Activated CD8-positive, alpha-beta T cell treated with anti-CD3 and anti-CD28 coated beads for 36 hours (primary cell): ENCODE data around the gene OVOL1. TPM values are rescaled to one million over a fixed set of nuclear protein-coding genes. Genes with fewer than 3 reads are reported as not detected.

Experiments
- ATAC-seq: fragments of 200-7000 bp; cut with Tn5 transposase; one replicate; pipeline ENCODE4 v1.10.0; 2021; ENCODE audit warnings: mild to moderate bottlenecking, moderate library complexity
- CTCF ChIA-PET: fragments of 350-600 bp; sonication (Branson Sonifier 250); formaldehyde crosslinking; loops from one replicate; lab custom pipeline; 2021; ENCODE audit warnings: antibody characterized with exemption; lab: Charles Lee
- POLR2A ChIA-PET: fragments of 350-600 bp; sonication (Branson Sonifier 250); formaldehyde crosslinking; loops from one replicate; lab custom pipeline; 2021; ENCODE audit warnings: antibody characterized with exemption; lab: Charles Lee
- DNase-seq: peaks from one replicate; pipeline ENCODE4 v3.0.0-alpha.2; 2020
- H3K27ac Mint-ChIP-seq: one replicate; pipeline ENCODE4 v1.8.0; 2021; ENCODE audit warnings: mild to moderate bottlenecking, mixed read lengths
- H3K27me3 Mint-ChIP-seq: one replicate; pipeline ENCODE4 v1.8.0; 2021; ENCODE audit warnings: mixed read lengths
- H3K36me3 Mint-ChIP-seq: one replicate; pipeline ENCODE4 v1.8.0; 2021; ENCODE audit warnings: low read depth, mixed read lengths
- H3K4me1 Mint-ChIP-seq: one replicate; pipeline ENCODE4 v1.8.0; 2021; ENCODE audit warnings: low read depth, mixed read lengths
- H3K4me3 Mint-ChIP-seq: one replicate; pipeline ENCODE4 v1.8.0; 2021; ENCODE audit warnings: mild to moderate bottlenecking, moderate library complexity, mixed read lengths
- H3K9me3 Mint-ChIP-seq: one replicate; pipeline ENCODE4 v1.8.0; 2021; ENCODE audit warnings: mixed read lengths
- intact Hi-C: fragments of 100-400 bp; cut with micrococcal nuclease; formaldehyde crosslinking; loops from one replicate; pipeline ENCODE4 v1.10.0; 2022
- total RNA-seq, 2 experiments: library from RNA; stranded (reverse); gene quantifications; one replicate each; pipeline ENCODE4 v1.2.3, GENCODE V29; 2021
- TF ChIP-seq, protein P1 (sequence below): fragments of 200-600 bp; IDR thresholded peaks from one replicate; pipeline ENCODE4 v1.8.0; 2022; ENCODE audit warnings: antibody characterized with exemption, mild to moderate bottlenecking

Gene OVOL1
- total RNA-seq, 2 experiments from 2014 or later: 0.90 to 1.2 TPM

DNA sequence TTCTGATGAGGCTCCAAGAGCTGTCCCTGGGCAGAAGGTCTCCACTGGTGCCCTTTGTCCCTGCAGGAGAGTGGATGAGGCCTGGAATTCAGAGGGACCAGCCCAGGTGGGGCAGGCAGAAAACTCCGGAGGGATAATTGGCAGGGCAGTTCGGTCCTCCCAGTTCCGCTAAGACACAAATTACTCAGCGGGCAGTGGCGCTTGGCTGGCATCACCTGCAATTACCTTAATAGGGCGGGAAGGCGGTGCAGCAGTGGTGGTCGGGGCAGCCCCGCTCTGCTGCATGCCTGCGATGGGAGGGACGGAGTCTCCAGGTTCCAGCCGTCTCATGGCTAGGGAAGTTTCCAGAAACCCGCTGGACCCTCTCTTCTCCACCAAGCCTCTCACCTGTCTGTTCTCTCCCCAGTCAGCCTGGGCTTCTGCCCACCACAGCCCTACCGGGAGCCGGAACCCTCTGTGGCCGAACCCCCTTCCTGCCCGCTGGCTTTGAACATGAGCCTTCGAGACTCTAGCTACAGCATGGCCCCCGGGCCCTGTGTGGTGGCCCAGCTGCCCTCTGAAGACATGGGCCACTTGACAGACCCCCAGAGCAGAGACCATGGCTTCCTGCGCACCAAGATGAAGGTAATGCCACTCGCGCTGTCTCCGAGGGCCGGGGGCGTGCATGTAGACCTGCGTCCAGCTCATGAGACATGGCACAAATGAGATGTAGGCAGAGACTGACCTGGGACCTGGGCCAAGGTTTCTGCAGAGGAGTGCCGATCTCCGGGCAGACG, 7.0 kb downstream of the OVOL1 start:
- ATAC-seq (no peak), DNase-seq (no peak)
- H3K27me3 Mint-ChIP-seq: peaks cover 18% of the 10 kb centered on the region
- no peaks in the 10 kb centered on the region for H3K9me3 Mint-ChIP-seq
- ChIA-PET POLR2A (interaction anchor here (1.4 kb wide), 1 partner anchor 14 kb away, joined by 3 read pairs; no protein-coding TSS in a partner anchor), CTCF (interaction anchor here (0.8 to 8.3 kb wide), 4 partner anchors 13 to 25 kb away, joined by 3 to 85 read pairs (median 6); partner anchors contain the start of gene AP5B1)
- no peak overlapping the region for H3K4me3 Mint-ChIP-seq
- intact Hi-C loops: no loop called here
- H3K4me1 Mint-ChIP-seq: peaks cover 13% of the 10 kb centered on the region
- H3K27ac Mint-ChIP-seq: no peak overlapping the region
- TF ChIP-seq, protein P1, sequence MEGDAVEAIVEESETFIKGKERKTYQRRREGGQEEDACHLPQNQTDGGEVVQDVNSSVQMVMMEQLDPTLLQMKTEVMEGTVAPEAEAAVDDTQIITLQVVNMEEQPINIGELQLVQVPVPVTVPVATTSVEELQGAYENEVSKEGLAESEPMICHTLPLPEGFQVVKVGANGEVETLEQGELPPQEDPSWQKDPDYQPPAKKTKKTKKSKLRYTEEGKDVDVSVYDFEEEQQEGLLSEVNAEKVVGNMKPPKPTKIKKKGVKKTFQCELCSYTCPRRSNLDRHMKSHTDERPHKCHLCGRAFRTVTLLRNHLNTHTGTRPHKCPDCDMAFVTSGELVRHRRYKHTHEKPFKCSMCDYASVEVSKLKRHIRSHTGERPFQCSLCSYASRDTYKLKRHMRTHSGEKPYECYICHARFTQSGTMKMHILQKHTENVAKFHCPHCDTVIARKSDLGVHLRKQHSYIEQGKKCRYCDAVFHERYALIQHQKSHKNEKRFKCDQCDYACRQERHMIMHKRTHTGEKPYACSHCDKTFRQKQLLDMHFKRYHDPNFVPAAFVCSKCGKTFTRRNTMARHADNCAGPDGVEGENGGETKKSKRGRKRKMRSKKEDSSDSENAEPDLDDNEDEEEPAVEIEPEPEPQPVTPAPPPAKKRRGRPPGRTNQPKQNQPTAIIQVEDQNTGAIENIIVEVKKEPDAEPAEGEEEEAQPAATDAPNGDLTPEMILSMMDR: no peak
- no peaks in the 10 kb centered on the region for H3K36me3 Mint-ChIP-seq

DNA sequence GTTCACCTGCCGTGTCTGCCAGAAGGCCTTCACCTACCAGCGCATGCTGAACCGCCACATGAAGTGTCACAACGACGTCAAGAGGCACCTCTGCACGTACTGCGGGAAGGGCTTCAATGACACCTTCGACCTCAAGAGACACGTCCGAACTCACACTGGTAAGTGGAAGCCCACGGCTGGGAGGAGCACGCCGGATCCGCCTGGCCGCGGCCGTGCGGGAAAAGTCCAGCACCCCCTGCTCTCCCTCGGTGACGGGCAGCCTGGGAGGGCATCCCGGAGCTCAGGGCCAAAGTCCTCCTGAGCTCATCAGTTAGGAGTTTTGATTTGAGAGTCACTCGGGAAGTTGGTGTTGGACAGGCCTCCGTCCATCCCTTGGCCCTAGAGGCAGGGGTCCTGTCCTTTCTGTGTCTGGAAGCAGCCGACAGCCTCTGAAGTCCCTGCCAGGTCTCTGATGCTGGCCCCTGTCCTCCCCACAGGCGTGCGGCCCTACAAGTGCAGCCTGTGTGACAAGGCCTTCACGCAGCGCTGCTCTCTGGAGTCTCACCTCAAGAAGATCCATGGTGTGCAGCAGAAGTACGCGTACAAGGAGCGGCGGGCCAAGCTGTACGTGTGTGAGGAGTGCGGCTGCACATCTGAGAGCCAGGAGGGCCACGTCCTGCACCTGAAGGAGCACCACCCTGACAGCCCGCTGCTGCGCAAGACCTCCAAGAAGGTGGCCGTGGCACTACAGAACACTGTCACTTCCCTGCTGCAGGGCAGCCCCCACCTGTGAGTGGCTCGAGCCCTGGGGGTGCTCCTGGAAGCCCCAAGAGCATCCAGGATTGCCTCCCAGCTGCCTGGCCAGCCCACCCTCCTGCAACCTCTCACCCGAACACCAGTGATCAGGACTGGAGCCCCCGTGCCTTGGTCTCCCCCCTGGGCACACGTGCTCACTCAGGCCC, 8.0 kb downstream of the OVOL1 start:
- no peaks in the 10 kb centered on the region for H3K9me3 Mint-ChIP-seq
- no peak overlapping the region for H3K27ac Mint-ChIP-seq
- POLR2A ChIA-PET: interaction anchor here (1.5 kb wide), 1 partner anchor 10 kb away, joined by 5 read pairs; no protein-coding TSS in a partner anchor
- CTCF ChIA-PET: interaction anchor here (0.8 to 8.3 kb wide), 2 partner anchors 15 to 23 kb away, joined by 3 to 85 read pairs; partner anchors contain the start of gene AP5B1
- H3K36me3 Mint-ChIP-seq: no peaks in the 10 kb centered on the region
- DNase-seq (no peak), ATAC-seq (no peak)
- H3K4me1 Mint-ChIP-seq: peaks cover 13% of the 10 kb centered on the region
- H3K27me3 Mint-ChIP-seq: peaks cover 14% of the 10 kb centered on the region
- TF ChIP-seq, protein P1: no peak
- intact Hi-C loops: no loop called here
- no peak overlapping the region for H3K4me3 Mint-ChIP-seq

DNA sequence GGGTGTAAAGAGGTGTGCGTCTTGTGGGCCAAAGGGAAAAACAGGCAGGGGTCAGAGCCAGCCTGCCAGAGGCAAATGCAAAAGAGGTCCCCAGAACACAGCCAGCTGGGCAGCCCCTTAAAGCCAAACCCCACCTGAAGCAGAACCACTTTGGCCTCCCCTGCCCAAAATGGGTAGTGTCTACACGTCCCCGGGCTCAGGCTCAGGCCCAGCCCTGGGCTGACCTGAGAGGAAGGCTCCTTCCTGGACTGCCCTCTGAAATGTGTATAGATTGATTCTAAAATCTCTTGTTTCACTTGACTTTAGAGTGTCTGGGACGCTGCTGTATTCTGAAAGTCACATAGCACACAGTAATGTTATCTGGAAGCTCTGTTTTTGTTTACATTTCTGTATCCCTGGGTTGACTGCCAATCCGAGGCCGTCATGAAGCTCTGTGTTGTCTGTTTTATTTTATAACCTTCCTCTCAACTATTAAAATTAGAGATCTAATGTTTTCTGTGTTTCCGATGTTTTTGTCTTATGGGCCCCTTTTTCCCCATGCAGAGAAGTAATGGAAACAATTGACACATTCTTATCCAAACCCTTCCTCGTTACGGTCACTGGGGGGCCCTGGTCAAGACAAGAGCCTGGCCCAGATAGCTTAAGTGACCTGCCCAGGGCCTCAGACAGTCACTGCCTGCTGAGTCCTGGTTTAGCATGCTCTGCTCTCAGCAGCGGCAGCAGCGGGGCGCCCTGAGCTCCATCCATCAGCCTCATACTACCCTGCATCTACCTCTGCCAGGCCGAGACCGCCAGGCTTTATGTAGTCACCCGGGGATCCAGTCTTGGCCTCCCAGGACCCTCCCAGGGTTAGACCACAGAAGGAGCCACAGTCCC, 10.1 kb downstream of the OVOL1 start:
- POLR2A ChIA-PET: interaction anchor here (0.6 to 1.5 kb wide), 5 partner anchors 9 to 237 kb away, joined by 3 to 5 read pairs (median 3); no protein-coding TSS in a partner anchor
- Mint-ChIP-seq H3K9me3 (no peaks in the 10 kb centered on the region), H3K27ac (no peak overlapping the region), H3K27me3 (peaks cover 15% of the 10 kb centered on the region), H3K36me3 (no peaks in the 10 kb centered on the region), H3K4me3 (no peak overlapping the region), H3K4me1 (peaks cover 6% of the 10 kb centered on the region)
- TF ChIP-seq, protein P1: no peak
- no peak for DNase-seq
- no peak for ATAC-seq
- intact Hi-C loops: no loop called here
- CTCF ChIA-PET: interaction anchor here (0.9 to 8.0 kb wide), 3 partner anchors 9 to 22 kb away, joined by 3 to 55 read pairs (median 3); partner anchors contain the start of gene AP5B1

DNA sequence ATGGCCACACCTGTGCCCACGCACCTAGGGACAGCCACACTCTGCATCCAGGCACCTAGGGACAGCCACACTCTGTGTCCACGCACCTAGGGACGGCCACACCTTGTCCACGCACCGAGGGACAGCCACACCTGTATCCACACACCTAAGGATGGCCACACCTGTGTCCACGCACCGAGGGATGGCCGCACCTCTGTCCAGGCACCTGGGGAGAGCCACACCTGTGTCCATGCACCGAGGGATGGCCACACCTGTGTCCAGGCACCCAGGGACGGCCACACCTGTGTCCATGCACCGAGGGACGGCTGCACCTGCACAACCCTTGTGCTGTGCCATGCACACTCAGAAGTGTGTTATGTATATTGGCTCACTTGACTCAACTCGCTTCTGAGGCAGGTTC, 10.8 kb downstream of the OVOL1 start:
- Mint-ChIP-seq H3K4me1 (peaks cover 3% of the 10 kb centered on the region), H3K36me3 (no peaks in the 10 kb centered on the region), H3K4me3 (no peak overlapping the region), H3K27me3 (peaks cover 17% of the 10 kb centered on the region), H3K9me3 (no peaks in the 10 kb centered on the region), H3K27ac (no peak overlapping the region)
- POLR2A ChIA-PET: interaction anchor here (0.6 to 1.5 kb wide), 5 partner anchors 10 to 237 kb away, joined by 3 to 5 read pairs (median 3); no protein-coding TSS in a partner anchor
- intact Hi-C loops: no loop called here
- CTCF ChIA-PET: interaction anchor here (8.0 kb wide), 1 partner anchor 17 kb away, joined by 55 read pairs; the partner anchor contains the start of gene AP5B1
- ATAC-seq (no peak), DNase-seq (no peak)
- TF ChIP-seq, protein P1: no peak
